Stimulated activated CD4-positive, alpha-beta T cell treated with anti-CD3 and anti-CD28 coated beads, Interleukin-1b, Interleukin-23, amount 100 ng/mL, for 24 hours (primary cell): ENCODE data around the gene FAM110A.
"Not testable (repeated sequence)": the region's sequence is repeated elsewhere in the genome, so short reads cannot be mapped to it uniquely, and the experiment has no call there.

Experiments
- DNase-seq, 4 experiments: peaks; one replicate each; pipeline ENCODE4 v3.0.0-alpha.2; 2020; ENCODE audit warnings: low read depth in 4 of 4, low spot score in 1 of 4

Gene FAM110A

DNA sequence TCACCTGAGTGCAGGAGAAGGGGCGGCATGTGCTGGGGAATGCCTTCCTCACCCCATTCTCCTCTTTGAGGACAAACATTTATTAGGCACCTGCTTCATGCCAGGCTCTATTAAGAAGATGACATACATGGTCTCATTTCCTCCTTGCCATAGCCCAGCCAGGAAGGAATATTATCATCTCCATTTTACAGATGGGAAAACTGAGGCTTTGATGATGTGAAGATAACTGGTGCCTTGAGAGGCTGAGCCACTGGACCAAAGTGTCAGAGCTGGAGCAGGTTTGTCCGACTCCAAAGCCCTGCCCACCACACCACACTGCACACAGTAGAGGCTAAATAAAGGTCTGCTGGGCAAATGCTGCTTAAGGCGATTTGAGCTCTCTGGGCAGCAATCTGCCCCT, 37.2 kb downstream of the FAM110A start:
- DNase-seq, result no peak

DNA sequence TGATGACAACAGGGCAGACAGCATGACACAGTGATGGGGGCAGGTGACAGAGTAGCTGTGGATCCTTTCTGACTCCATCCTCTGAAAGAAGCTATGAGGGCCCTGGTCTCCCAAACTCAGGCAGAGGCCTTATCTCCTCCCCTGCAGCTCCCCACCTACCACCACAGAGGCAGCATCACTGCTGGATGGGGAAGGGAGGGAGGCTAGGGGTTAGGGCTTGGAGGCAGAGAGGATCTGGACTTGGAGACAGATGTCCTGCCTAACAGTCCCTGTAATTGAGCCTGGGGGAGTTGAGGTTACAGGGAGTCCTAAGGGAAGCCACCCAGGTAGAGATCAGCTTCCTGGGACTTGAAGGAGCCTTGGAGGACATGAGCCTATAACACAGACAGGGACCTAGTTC, 37.9 kb downstream of the FAM110A start:
- no peak for DNase-seq

DNA sequence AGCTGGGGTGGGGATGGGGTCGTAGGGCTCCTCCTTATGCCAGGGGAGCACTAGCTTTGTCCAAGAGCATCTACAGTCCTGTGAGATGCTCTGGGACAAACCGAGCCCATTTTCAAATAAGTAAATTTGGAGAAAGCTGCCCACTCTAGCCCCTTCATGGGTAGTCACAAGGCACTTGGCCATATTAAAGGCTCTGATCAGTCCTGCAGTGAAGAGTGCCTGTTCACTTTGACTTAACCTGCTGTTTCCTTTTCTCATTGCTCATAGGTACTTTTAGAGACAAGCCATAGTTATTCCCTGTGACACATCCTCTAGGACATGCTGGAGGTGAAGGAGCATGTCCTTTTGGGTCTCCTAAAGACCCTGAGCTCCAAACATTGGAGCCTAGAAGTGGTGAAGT, 38.4 kb downstream of the FAM110A start:
- no peak for DNase-seq

DNA sequence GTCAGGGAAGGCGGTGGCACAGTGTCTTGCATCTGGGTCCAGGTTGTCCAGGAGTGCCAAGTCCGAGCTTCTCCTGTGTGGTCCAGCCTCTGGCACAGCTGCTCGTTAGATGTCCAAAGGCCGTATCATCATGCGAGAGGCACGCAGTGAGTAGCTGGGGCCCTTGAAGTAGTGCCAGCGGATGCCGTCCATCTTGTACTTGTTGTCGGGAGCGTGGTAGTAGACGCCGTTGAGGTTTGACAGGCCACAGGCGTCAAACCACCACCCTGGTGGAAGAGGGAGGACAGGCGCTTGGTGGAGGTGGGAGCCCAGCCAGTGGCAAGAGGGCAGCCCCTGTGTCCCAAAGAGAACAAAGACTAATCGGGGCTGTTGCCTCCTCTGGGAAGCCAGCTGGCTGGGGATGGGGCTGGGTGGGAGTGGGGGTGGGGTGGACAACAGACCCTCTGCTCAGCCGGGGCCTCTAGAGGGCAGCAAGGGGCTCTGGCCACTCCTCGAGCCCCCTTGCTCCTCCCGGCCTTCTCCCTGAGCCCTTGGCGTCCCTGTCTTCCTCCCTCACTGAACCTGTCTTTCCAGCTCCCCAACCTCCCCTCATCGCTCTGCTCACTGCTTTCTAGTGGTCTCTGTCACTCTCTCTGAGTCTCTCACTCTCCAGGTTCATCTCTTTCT, 39.5 kb downstream of the FAM110A start:
- no peak for DNase-seq

DNA sequence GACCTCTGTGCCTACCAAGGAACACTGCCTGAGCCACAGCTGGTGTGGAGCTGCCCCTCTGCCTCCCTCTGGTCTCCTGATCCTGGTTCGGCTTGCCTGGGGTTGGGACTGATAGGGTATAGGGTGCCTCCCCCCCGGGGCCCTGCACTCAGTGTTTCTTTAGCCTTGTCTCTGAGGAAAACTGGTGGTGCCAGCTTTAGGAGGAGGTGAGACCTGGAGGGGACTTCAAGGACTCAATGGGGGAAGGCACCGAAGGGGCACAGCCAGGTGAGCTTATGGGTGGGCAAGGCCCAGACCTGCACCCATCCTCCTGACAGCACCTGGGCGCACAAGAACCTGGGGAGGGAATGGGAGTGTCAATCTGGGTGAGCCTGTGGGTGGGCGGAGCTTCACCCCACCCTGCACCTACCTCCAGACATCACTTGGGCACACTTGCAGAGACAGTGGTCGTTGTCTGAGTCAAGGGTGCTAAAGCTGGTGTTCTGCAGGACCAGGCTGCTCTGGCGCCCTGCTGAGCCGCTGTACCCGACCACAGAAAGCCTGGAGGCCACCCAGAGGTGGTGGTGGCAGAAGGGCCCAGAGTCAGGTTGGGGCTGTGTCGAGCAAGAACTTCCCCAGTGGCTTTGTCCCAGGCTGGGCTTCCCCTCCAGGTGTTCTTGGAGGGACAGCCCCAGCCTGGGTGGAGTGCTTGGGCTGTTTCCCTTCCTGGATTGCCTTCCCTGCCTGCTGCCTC, 40.5 kb downstream of the FAM110A start:
- no peak for DNase-seq

DNA sequence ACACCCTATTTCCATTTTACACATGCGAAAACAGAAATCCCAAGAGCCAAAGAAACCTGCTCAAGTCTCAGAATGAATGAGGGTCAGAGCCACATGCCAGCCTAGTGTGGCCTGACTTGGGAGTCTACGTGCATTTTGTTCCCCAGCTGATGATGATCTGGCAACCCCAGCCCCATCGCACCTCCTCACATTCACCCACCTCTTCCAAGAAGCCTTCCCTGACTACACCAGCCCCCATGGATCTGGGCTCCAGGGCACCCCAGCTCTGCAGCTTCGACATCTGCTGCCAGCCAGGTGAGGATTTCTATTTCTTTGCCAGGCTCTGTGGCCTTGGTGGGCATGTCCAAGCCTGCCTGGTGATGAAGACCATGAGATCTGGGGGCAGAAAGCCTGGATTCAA, 41.6 kb downstream of the FAM110A start:
- no peak for DNase-seq

DNA sequence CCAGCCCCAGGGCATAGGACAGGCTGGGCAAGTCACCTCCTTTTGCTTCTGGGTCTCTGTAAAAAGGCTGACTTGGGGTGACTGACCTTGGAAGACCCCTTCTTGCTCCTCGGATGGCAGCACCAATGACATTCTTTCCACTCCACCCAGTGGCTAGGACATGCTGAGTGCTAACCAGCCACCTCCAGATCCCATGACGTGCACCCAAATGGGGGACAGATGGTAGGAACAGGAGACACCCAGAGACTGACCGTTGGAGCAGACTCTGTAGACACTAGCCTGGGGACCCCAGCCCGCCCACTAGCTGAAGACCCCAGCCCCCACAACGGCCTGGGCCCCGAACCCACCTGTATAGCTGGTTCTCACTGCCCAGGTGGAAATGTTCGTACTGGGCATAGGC, 44.3 kb downstream of the FAM110A start:
- DNase-seq, result no peak

DNA sequence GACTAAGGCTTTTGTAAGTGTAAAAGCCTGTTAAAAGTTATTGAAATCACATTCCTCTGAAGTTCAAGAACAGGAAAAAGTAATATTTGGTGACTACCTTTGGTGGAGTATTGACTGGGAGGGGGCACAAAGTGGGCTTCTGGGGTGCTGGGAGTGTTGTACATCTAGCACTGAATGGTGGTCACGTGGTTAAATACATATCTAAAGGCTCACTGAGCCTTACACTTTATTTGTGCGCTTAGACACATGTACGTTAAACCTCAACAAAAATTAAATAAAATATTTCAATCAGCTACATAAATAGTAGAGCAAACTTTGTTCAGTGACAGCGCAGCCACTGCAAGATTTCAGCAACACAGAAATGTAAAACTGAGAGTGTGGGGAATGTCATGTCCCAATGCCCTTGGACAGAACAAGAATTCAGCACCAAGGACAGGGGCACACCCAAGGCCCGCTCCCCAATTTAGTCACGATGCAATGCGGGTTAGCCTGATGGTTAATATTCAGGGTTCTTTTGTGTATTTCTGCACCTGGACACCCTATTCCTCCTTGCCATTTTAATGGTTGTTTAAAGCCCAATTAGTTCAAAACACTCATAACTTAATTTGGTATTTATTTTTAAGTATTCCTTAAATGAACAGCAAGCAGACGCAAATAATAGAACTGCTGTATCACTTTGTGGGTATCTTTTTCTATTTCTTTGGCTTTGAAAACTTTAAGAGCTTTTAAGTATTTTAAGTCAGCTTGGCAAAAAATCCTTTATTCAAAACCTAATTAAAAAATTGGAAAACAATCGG, 45.2 kb downstream of the FAM110A start:
- DNase-seq, result no peak

DNA sequence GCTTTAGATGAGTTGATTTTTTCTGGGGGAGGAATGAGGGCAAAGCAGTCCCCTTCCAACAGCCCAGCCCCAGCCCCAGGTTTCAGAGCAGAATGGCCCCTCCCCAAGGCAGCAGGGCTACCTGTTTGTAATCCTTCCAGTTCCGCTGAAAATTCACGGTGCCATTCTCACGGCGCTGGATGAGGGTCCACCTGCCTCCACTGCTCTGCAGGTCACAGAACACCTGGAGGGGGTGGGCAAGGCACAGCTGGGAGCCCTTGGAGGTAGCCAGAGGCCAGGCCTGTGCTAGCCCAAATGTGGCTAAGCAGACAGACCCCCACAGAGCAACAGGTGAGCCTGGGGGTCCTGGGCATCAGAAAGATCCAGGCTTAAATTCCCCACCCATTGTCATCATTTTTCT, 46.1 kb downstream of the FAM110A start:
- no peak for DNase-seq

DNA sequence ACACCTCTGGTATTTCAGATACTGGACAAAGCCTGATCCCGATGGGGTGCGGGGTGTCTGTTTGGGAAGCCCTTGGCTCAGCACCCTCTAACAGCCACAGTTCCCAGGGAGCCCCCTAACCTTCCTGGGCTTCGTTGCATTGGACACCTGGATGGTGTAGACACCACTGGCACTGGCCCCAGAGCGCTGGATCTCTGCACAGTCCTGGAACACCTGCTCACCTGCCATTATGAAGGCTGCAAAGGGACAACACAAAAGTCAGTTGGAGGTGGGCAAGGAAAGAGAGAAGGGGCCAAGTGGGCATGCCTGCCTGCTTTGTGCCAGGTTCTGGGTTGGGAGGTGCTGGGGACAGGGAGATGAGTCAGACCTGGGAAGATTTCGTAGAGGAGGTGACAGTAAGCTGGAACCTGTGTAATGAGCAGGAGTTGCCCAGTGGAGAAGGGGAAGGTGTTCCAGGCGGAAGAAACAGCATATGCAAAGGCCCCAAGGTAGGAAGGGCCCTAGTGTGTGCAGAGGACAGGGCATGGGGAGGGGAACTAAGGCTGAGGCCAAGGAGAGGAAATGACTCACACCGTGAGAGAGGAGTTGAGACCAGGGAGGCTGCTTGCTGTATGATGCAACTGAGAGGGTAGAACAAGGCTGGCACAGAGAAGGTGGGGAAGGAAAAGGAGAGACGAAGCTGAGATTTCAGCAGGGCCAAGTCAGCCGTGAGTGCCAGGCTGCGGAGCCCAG, 47.7 kb downstream of the FAM110A start:
- no peak for DNase-seq

DNA sequence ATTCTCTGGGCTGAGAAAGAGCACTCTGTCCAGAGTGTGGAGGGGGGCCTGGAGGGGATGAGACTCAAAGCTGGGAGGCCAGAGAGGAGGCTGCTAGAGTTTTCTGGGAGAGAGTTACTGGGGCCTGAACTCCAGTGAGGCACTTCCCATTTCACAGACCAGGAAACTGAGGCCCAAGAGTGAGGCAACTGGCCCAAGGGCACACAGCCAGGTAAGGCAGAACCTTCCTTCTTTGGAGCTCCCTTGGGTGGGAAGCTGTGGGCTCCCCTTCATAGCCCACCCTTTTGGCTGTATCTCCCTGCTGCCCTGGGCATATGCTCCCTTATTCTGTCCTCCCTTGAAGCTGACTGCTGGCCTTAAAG, 48.2 kb downstream of the FAM110A start:
- DNase-seq, result no peak

DNA sequence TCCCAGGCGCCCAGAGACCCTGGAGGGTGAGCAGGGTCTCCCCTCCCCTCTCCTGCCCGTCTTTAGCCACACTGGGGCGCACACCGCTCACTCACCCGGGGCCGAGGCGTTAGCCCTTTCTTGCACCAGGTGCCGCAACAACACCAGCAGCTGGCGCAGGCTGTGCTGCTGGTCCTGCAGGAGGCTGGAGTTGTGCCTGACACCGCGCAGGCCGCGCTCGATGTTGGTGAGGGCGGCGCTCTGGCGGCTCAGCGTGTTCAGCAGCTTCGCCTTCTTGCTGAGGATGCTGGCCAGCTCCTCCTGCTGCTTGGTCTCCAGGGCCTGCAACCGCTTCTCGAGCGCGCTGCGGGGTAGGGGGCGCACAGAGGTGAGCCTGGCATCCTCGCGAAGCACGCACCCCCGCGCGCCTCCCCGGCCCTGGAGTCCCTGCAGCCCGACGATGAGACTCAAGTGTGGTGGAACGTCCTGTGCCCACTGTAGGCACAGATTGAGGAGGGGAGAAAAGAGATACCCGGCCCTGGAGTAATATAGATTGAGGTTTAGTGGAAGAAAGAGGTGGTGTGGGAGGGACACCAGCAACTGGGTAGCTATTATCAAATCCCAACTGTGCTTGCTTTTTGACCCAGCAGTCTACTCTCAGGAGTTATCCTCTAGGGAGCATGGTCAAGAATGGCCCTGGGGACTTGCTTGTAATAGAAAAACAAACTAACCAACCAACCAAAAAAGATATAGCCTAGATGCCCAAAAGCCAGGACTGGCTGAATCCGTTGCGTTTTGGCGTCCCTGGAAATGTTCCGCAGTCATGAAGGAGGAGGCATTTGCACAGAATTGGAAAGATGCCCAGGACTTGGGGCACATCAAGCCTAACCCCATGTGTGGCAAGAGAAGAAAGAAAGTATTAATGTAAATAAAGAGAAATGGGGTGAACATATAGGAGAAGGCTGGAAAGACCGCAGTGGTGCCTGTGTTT, 51.8 kb downstream of the FAM110A start:
- DNase-seq, result no peak

DNA sequence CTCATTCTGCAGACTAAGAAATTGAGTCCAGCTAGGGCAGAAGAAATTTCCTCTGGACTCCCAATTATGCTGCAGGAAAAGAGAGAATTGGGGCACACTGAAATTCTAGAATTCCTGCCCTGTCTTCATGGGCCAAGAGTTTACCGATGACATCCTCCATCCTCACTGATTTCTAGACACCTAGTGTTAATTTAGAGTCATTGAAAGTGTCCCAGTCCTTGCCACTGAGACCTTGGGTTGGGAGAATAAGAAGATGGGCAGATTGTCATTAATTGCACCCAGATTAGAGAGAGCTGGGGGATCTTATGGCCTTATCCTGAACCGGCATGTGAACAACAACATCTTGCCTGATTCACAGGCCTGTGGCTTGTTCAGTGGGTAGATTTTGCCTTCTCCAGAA, 53.6 kb downstream of the FAM110A start:
- no peak for DNase-seq

DNA sequence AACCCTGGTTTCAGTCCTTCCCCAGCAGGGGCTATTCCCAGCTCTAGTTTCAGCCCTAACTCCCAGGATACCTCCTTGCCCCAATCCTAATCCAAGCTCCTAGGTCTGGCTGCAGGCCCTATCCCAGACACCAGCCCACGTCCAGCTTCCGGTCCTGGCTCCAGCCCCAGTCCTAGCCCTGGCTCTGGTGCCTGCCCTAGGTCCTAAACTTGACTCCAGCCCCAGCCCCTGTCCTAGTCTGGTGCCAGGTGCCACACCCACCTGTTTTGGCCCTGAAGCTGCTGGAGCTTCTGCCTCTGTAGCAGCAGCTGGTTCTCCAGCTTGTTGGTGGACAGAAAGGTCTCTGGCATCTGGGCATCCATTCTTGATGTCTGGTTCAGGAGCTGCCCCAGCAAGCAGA, 54.5 kb downstream of the FAM110A start:
- no peak for DNase-seq

DNA sequence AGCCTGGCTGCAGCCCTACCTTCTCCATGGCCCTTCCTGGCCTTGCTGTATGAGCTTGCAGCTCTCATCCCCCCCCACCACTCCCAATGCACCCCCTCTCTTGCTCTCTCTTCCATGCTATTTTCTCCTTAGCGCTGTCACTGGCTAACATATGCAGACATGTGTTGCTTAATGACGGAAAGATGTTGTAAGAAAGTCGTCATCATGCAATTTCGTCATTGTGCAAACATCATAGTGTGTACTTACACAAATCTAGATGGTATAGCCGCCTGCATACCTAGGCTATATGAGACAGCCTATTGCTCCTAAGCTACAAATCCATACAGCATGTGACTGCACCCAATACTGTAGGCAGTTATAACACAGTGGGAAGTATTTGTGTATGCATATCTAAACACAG, 55.6 kb downstream of the FAM110A start:
- DNase-seq, result no peak

DNA sequence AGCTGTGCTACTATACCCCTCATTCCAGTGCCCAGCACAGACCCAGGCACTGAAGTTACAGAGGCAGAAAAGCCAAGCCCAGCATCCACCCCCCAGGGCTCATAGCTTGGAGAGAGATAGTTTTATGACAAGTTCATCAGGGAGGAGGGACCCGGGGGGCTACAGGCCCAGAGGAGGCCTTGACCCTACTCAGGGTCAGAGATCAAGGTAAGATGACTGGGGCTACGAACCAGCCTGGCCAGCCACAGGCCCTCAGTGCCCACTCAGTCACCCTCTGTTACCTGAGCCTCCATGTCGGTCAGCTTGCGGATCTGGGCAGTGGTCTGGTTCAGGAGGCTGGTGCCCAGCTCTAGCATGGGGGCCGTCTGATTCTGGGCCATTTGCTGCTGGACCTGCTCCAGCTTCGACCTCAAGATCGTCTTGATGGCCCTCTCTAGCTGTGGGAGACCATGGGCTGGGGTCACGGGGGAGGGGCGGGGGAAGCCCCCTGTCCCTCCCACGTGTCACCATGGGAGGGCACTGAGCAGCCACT, 56.5 kb downstream of the FAM110A start:
- no peak for DNase-seq

DNA sequence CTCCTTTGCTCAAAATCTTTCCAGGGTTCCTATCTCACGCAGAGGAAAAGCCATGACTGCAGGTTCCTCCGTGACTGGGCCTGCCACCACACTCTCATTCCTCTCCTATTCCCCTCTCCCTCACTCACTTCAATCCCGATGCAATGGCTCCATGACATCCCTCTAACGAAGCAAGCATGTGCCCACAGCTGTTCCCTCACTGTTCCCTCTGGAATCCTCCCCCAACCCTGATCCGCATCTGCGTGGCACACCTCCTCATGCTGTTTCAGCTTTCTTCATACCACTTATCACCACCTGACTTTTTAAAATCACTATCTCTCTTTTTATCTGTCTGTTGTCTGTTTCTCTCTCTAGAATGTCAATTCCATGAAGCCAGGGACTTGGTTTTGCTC, 57.1 kb downstream of the FAM110A start:
- no peak for DNase-seq

DNA sequence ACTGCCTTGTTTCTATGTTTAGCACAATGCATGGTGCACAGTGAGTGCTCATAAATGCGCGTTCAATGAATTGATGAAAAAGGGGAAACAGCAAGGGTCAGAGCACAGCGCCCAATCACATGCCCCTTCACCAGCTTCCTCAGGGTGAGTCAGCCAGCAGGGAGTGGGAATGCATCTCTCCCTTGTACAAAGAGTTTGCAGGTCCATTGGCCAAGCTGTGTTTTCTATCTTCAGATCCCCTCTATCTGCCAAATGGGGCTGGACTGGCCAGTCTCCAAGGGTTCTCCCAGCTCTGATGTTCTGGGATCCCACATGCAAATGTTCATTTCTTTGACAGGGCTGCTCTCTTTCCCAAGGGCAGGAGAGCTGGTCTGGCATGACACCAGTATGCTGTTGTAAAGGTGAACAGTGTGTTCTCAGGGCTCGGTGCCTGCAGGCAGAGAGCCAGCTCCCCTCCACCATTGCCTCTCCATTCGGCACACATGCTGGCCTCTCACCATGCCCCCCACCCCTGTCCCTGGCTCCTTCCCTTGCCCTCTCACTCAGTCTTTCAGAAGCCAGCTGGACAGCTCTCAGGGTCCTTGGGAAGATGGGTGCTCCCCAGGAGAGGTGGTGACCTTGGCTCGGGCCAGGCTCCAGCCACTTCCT, 57.7 kb downstream of the FAM110A start:
- no peak for DNase-seq

DNA sequence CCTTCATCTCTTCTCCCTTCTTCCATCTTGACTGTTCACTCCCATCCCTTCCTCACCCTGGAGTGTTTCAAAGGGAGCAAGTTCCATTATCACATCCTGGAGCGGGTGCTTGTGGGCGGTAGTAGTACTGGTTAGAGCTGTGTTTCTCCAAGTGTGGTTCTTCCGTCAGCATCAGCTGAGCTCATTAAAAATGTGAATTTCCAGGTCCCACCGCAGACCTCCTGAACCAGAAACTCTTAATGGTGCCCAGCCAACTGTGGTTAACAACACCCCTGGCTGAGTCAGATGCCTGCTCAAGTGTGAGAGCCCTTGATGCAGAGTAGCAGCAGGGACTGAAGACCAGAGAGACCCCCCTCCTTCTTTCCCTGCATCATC, 58.2 kb downstream of the FAM110A start:
- no peak for DNase-seq

DNA sequence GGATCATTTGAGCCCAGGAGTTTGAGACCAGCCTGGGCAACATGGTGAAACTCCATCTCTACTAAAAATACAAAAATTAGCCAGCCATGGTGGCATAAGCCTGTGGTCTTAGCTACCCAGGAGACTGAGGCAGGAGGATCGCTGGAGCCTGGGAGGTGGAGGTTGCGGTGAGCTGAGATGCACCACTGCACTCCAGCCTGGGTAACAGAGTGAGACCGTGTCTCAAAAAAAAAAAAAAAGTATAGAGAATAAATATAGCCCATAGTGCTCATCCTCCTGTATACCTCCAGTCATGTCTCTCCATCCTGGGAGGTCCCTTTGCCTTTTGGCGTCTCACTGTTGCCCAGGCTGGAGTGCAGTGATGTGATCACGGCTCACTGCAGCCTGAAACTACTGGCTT, 58.9 kb downstream of the FAM110A start:
- not testable (repeated sequence) for DNase-seq
